ENCODE data around the gene VMAC.

- TF ChIP-seq CTCF (IDR thresholded peaks at IDR 0.05), result no peak
- TF ChIP-seq POLR2A (IDR thresholded peaks at IDR 0.05), result no peak
Observed at GRCh38 chr19:5918463-5919079, 13.9 kb downstream of the VMAC start.
